ENCODE data around the gene SRSF5. TPM values are rescaled to one million over a fixed set of nuclear protein-coding genes. Genes with fewer than 3 reads are reported as not detected.
"Not testable (repeated sequence)": the region's sequence is repeated elsewhere in the genome, so short reads cannot be mapped to it uniquely, and the experiment has no call there.

Gene SRSF5
- polyA plus RNA-seq, 2 donors = 362 to 481 TPM

DNA sequence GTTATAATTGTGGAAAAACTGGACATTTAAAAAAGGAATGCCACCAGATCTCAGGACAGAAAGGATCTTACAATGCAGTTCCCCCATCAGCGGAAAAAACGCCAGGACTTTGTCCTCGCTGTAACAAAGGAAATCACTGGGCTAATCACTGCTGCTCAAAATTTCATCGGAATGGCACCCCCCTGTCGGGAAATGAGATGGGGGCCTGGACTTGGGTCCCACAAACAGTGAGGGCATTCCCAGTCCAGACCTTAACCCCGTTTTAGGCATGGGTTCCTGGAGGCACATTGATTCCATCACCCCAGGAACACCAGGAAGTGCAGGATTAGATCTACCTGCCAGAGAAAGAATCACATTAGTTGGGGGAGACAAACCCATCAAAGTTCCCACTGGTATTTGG, 46.4 kb downstream of the SRSF5 start:
- H3K9me3 ChIP-seq (ENCODE audit: control insufficient read depth in 2 of 2, insufficient read depth in 1 of 2, low read depth in 1 of 2, low read length in 1 of 2); H3K27me3 ChIP-seq (ENCODE audit: control insufficient read depth in 1 of 2, insufficient read depth in 2 of 2, low read length in 2 of 2); H3K36me3 ChIP-seq (ENCODE audit: control insufficient read depth in 2 of 2, insufficient read depth in 2 of 2, low read length in 1 of 2); H3K4me1 ChIP-seq (ENCODE audit: control insufficient read depth in 2 of 2, insufficient read depth in 2 of 2, low read length in 1 of 2); H3K4me3 ChIP-seq (ENCODE audit: low read depth in 1 of 2, low read length in 2 of 2); H3K27ac ChIP-seq (ENCODE audit: low read depth in 2 of 2, low read length in 1 of 2): not testable (repeated sequence)
- WGBS, 2 donors = 81 to 84% methylated on average over 6 of the region's 6 CpGs

DNA sequence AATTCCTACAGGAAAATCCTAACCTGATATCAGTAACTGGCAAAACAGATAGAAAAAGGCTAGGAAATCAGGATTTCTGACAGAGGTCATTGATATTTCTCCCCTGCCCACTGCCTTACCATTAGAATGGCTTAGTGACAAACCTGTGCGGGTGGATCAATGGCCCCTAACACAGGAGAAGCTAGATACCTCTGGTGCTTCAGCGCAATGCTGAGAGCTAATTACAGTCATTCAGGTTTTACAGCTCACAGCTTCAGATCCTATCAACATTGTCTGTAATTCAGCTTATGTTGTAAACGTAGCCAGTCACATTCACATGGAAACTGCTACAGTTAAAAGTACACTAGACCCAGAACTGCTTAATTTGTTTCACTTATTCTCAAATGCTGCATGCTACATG, 47.5 kb downstream of the SRSF5 start:
- H3K36me3 ChIP-seq (ENCODE audit: control insufficient read depth in 2 of 2, insufficient read depth in 2 of 2, low read length in 1 of 2) = no peaks in the 10 kb centered on the region
- H3K9me3 ChIP-seq (ENCODE audit: control insufficient read depth in 2 of 2, insufficient read depth in 1 of 2, low read depth in 1 of 2, low read length in 1 of 2) = no peaks in the 10 kb centered on the region
- no peak overlapping the region for H3K27ac ChIP-seq (ENCODE audit: low read depth in 2 of 2, low read length in 1 of 2)
- whole genome bisulfite sequencing, 2 donors = 73 to 74% methylated on average over 3 of the region's 3 CpGs
- H3K4me1 ChIP-seq (ENCODE audit: control insufficient read depth in 2 of 2, insufficient read depth in 2 of 2, low read length in 1 of 2) = no peaks in the 10 kb centered on the region
- H3K4me3 ChIP-seq (ENCODE audit: low read depth in 1 of 2, low read length in 2 of 2) = no peak overlapping the region
- no peaks in the 10 kb centered on the region for H3K27me3 ChIP-seq (ENCODE audit: control insufficient read depth in 1 of 2, insufficient read depth in 2 of 2, low read length in 2 of 2)

DNA sequence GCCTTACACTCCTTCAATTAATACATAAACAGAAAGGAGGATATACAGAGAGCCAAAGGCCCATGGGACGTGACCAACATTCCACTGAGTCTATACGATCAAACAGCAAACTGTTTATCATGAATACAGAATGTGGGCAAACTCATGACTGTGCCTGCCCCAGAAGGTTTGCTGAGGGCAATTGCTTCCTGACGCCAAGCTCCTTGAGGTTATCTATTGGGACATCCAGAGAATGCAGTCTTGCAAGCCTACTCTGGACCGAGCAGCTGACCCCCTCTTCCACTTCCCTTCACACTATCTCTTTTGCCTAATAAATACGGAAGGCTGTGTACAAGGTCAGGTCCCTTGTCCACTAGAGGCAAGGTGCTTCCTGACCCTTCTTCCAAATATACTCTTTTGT, 48.6 kb downstream of the SRSF5 start:
- Histone ChIP-seq H3K27ac (ENCODE audit: low read depth in 2 of 2, low read length in 1 of 2) (no peak overlapping the region), H3K27me3 (ENCODE audit: control insufficient read depth in 1 of 2, insufficient read depth in 2 of 2, low read length in 2 of 2) (no peaks in the 10 kb centered on the region), H3K4me1 (ENCODE audit: control insufficient read depth in 2 of 2, insufficient read depth in 2 of 2, low read length in 1 of 2) (no peaks in the 10 kb centered on the region), H3K36me3 (ENCODE audit: control insufficient read depth in 2 of 2, insufficient read depth in 2 of 2, low read length in 1 of 2) (no peaks in the 10 kb centered on the region), H3K9me3 (ENCODE audit: control insufficient read depth in 2 of 2, insufficient read depth in 1 of 2, low read depth in 1 of 2, low read length in 1 of 2) (no peaks in the 10 kb centered on the region), H3K4me3 (ENCODE audit: low read depth in 1 of 2, low read length in 2 of 2) (no peak overlapping the region)
- WGBS, 2 donors = 63 to 64% methylated on average over 5 of the region's 5 CpGs

DNA sequence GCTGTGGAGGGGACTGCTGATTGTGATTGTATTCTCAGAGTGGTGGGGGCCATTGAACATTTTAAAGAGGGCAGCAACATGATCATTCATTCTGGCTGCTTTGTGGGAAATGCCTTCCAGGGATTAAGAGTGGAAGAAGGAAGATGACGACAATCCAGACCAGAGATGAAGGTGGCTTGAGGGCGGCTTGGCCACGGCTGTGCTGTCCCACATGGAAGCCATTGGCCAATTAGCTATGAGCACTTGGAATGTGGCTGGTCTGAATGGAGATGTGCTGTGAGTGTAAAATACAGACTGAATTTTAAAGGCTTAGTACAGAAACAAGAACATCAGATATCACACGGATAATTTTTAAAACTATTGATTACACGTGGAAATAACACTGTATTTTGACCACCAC, 49.3 kb downstream of the SRSF5 start:
- no peaks in the 10 kb centered on the region for H3K27me3 ChIP-seq (ENCODE audit: control insufficient read depth in 1 of 2, insufficient read depth in 2 of 2, low read length in 2 of 2)
- H3K9me3 ChIP-seq (ENCODE audit: control insufficient read depth in 2 of 2, insufficient read depth in 1 of 2, low read depth in 1 of 2, low read length in 1 of 2) = no peaks in the 10 kb centered on the region
- no peak overlapping the region for H3K4me3 ChIP-seq (ENCODE audit: low read depth in 1 of 2, low read length in 2 of 2)
- H3K4me1 ChIP-seq (ENCODE audit: control insufficient read depth in 2 of 2, insufficient read depth in 2 of 2, low read length in 1 of 2) = no peaks in the 10 kb centered on the region
- H3K36me3 ChIP-seq (ENCODE audit: control insufficient read depth in 2 of 2, insufficient read depth in 2 of 2, low read length in 1 of 2) = no peaks in the 10 kb centered on the region
- no peak overlapping the region for H3K27ac ChIP-seq (ENCODE audit: low read depth in 2 of 2, low read length in 1 of 2)
- 72 to 76% methylated on average over 5 of the region's 5 CpGs for WGBS, 2 donors

DNA sequence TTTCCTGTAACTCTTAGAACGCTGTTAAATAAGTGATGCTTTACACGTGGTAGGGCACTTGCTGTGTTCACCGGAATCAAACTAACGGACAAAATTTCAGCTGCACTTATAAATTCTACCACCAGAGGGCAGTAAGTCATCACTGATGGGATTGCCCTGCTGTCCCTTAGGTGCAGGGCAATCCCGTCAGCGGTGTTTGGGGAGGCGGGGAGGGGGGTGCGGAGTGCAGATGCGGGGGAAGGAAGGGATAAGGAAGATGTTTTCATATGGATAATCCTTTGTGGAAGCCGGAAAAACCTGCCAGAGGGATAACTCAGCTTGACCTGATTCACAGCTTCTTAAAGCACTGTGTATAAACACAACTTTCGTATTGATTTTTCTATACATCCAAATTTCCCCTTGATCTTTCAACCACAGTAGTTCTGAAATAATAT, 51.8 kb downstream of the SRSF5 start:
- H3K27ac ChIP-seq (ENCODE audit: low read depth in 2 of 2, low read length in 1 of 2) = no peak overlapping the region
- H3K36me3 ChIP-seq (ENCODE audit: control insufficient read depth in 2 of 2, insufficient read depth in 2 of 2, low read length in 1 of 2) = no peaks in the 10 kb centered on the region
- 7% methylated on average over 11 of the region's 11 CpGs for WGBS, 2 donors
- no peaks in the 10 kb centered on the region for H3K9me3 ChIP-seq (ENCODE audit: control insufficient read depth in 2 of 2, insufficient read depth in 1 of 2, low read depth in 1 of 2, low read length in 1 of 2)
- H3K4me3 ChIP-seq (ENCODE audit: low read depth in 1 of 2, low read length in 2 of 2) = no peak overlapping the region
- no peaks in the 10 kb centered on the region for H3K4me1 ChIP-seq (ENCODE audit: control insufficient read depth in 2 of 2, insufficient read depth in 2 of 2, low read length in 1 of 2)
- H3K27me3 ChIP-seq (ENCODE audit: control insufficient read depth in 1 of 2, insufficient read depth in 2 of 2, low read length in 2 of 2) = no peaks in the 10 kb centered on the region

DNA sequence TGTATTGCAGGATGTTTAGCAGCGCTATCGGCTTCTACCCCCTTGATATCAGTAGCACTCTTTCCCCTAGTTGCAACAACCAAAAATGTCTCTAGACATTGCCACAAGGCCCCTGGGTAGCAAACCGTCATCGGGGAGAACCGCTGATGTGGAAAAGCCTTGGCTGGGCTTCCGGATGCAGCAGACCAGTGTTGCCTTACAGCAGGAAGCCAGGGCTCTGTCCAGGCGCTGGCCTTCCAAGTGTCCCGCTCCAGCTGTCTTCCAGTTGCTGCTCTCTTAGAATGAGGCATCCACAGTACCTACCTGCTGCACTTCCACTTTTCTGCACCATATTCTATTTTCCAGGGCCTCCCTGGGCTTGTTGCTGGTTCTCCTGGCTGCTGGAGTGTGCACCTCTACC, 52.7 kb downstream of the SRSF5 start:
- H3K27me3 ChIP-seq (ENCODE audit: control insufficient read depth in 1 of 2, insufficient read depth in 2 of 2, low read length in 2 of 2) = no peaks in the 10 kb centered on the region
- H3K36me3 ChIP-seq (ENCODE audit: control insufficient read depth in 2 of 2, insufficient read depth in 2 of 2, low read length in 1 of 2) = no peaks in the 10 kb centered on the region
- no peaks in the 10 kb centered on the region for H3K4me1 ChIP-seq (ENCODE audit: control insufficient read depth in 2 of 2, insufficient read depth in 2 of 2, low read length in 1 of 2)
- H3K27ac ChIP-seq (ENCODE audit: low read depth in 2 of 2, low read length in 1 of 2) = no peak overlapping the region
- no peak overlapping the region for H3K4me3 ChIP-seq (ENCODE audit: low read depth in 1 of 2, low read length in 2 of 2)
- WGBS, 2 donors = 79 to 81% methylated on average over 8 of the region's 8 CpGs
- no peaks in the 10 kb centered on the region for H3K9me3 ChIP-seq (ENCODE audit: control insufficient read depth in 2 of 2, insufficient read depth in 1 of 2, low read depth in 1 of 2, low read length in 1 of 2)

DNA sequence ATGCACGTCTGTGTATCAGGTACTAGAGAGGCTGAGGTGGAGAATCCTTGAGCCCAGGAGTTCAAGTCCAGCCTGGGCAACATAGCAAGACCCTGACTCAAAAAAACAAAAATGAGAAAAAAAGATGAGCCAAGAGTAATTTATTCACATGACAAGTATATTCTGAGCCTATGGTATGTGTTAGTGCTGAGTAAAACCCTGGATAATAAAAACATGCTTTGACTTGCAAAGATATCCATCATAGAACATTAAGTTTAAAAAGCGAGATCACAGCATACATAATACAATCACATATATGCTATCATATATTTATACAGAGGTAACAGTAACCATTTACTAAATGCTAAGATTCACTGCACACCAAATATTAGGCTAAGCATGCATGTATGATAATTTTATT, 54.0 kb downstream of the SRSF5 start:
- 41 to 56% methylated on average over 2 of the region's 2 CpGs for WGBS, 2 donors
- no peaks in the 10 kb centered on the region for H3K9me3 ChIP-seq (ENCODE audit: control insufficient read depth in 2 of 2, insufficient read depth in 1 of 2, low read depth in 1 of 2, low read length in 1 of 2)
- no peaks in the 10 kb centered on the region for H3K27me3 ChIP-seq (ENCODE audit: control insufficient read depth in 1 of 2, insufficient read depth in 2 of 2, low read length in 2 of 2)

More for the DNA sequence above, 54.0 kb downstream of the SRSF5 start:
- H3K4me3 ChIP-seq (ENCODE audit: low read depth in 1 of 2, low read length in 2 of 2) = no peak overlapping the region
- H3K36me3 ChIP-seq (ENCODE audit: control insufficient read depth in 2 of 2, insufficient read depth in 2 of 2, low read length in 1 of 2) = no peaks in the 10 kb centered on the region
- no peaks in the 10 kb centered on the region for H3K4me1 ChIP-seq (ENCODE audit: control insufficient read depth in 2 of 2, insufficient read depth in 2 of 2, low read length in 1 of 2)
- H3K27ac ChIP-seq (ENCODE audit: low read depth in 2 of 2, low read length in 1 of 2) = no peak overlapping the region

Other genes with a start within 250 kb of the SRSF5 start
- gene CCDC177, start 192.3 kb upstream of the SRSF5 start, polyA plus RNA-seq = under 1 TPM; 0.01 to 0.04 TPM
- 10 to 100 TPM; 16.2 to 30.3 TPM for gene SUSD6, start 155.5 kb upstream of the SRSF5 start, polyA plus RNA-seq
- gene SLC10A1, start 30.1 kb downstream of the SRSF5 start, polyA plus RNA-seq = not detected
- gene SMOC1, start 112.3 kb downstream of the SRSF5 start, polyA plus RNA-seq = under 1 TPM; 0.04 to 0.16 TPM

Data from esophagus (tissue), 2 donors.